Activated CD4-positive, alpha-beta T cell treated with anti-CD3 and anti-CD28 coated beads for 36 hours (primary cell): Measurements from ENCODE around the gene TMED1. TPM values are rescaled to one million over a fixed set of nuclear protein-coding genes. Genes with fewer than 3 reads are reported as not detected.
A peak's percentile ranks its signal among the peaks of the same experiment; 100 is the strongest.

Experiments
- ATAC-seq: fragments of 200-7000 bp; cut with Tn5 transposase; one replicate; pipeline ENCODE4 v1.10.0; 2021; ENCODE audit warnings: mild to moderate bottlenecking, moderate library complexity
- CTCF ChIA-PET: fragments of 350-600 bp; sonication (Branson Sonifier 250); formaldehyde crosslinking; loops from one replicate; lab custom pipeline; 2021; ENCODE audit warnings: antibody characterized with exemption; lab: Charles Lee
- POLR2A ChIA-PET: fragments of 350-600 bp; sonication (Branson Sonifier 250); formaldehyde crosslinking; loops from one replicate; lab custom pipeline; 2021; ENCODE audit warnings: antibody characterized with exemption, inconsistent platforms; lab: Charles Lee
- DNase-seq: peaks from one replicate; pipeline ENCODE4 v3.0.0-alpha.2; 2020
- H3K27ac Mint-ChIP-seq: one replicate; pipeline ENCODE4 v1.8.0; 2021; ENCODE audit warnings: mixed read lengths
- H3K27me3 Mint-ChIP-seq: one replicate; pipeline ENCODE4 v1.8.0; 2021; ENCODE audit warnings: mixed read lengths
- H3K36me3 Mint-ChIP-seq: one replicate; pipeline ENCODE4 v1.8.0; 2021; ENCODE audit warnings: low read depth, mixed read lengths
- H3K4me1 Mint-ChIP-seq: one replicate; pipeline ENCODE4 v1.8.0; 2021; ENCODE audit warnings: mixed read lengths
- H3K4me3 Mint-ChIP-seq: one replicate; pipeline ENCODE4 v1.8.0; 2021; ENCODE audit warnings: mild to moderate bottlenecking, moderate library complexity, mixed read lengths
- H3K9me3 Mint-ChIP-seq: one replicate; pipeline ENCODE4 v1.8.0; 2021; ENCODE audit warnings: low read depth, mixed read lengths
- intact Hi-C, 2 experiments: fragments of 100-400 bp; cut with DNase I in 1 of 2; cut with micrococcal nuclease in 1 of 2; formaldehyde crosslinking; loops; one replicate each; pipeline versions ENCODE4 v1.14.2 to v1.15.1; 2022 to 2024; cut with DNase I, micrococcal nuclease
- total RNA-seq, 2 experiments: library from RNA; stranded (reverse); gene quantifications; one replicate each; pipeline ENCODE4 v1.2.3, GENCODE V29; 2021

TMED1 gene
- total RNA-seq, 2 experiments from 2014 or later, result 8.7 to 15.3 TPM

DNA sequence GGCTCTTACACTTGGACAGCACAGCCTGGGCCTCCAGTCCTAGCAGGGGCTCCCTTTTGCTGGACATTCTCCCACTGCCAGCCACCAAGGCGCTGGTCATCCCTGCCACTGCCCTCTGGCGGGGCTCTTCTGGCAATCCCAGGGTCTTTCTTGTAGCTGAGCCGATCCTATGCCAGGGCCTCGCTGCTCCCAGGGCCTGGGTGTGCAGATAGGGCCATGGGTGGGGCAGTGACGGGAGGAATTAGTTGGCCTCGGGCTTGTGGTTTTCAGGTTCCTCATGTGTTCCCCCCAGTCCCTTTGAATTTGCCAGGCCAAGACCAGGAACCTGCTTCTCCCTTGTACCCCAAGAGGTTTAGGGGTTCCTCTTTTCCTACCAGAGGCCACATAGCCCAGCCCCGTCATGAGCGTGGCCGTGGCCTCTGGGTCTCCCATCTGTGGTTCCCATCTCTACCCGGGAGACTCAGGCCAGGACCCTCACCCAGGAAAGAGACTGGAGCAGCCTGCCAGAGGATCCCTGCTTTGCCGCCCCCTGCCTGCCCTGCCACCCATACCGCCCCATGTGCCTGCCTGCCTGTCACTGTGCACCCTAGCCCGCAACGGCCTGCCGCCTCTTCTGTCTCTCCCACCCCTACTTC, 26.2 kb downstream of the TMED1 start:
- H3K4me3 Mint-ChIP-seq, result no peak overlapping the region
- peaks cover 33% of the 10 kb centered on the region for H3K36me3 Mint-ChIP-seq
- peak overlapping the region; percentile 60 for H3K27ac Mint-ChIP-seq
- ATAC-seq (no peak), DNase-seq (no peak)
- H3K4me1 Mint-ChIP-seq, result peaks cover 29% of the 10 kb centered on the region
- no peaks in the 10 kb centered on the region for H3K27me3 Mint-ChIP-seq
- H3K9me3 Mint-ChIP-seq, result no peaks in the 10 kb centered on the region
- intact Hi-C loops, result loop anchor here in 1 of 2 experiments (1.0 kb wide), 1 partner anchor 12 kb away; no protein-coding TSS in a partner anchor
- ChIA-PET POLR2A (interaction anchor here (0.6 kb wide), 2 partner anchors 10 to 810 kb away, joined by 3 to 5 read pairs; no protein-coding TSS in a partner anchor), CTCF (no interaction called here)

- H3K4me1 Mint-ChIP-seq, result peaks cover 29% of the 10 kb centered on the region
- intact Hi-C loops, result loop anchor here in 1 of 2 experiments (1.0 kb wide), 1 partner anchor 12 kb away; no protein-coding TSS in a partner anchor
- ChIA-PET CTCF (no interaction called here), POLR2A (no interaction called here)
- peak overlapping the region; percentile 74 for H3K27ac Mint-ChIP-seq
- no peaks in the 10 kb centered on the region for H3K27me3 Mint-ChIP-seq
- H3K9me3 Mint-ChIP-seq, result no peaks in the 10 kb centered on the region
- DNase-seq (peak; percentile 64), ATAC-seq (peak; percentile 73)
- H3K36me3 Mint-ChIP-seq, result peaks cover 33% of the 10 kb centered on the region
- no peak overlapping the region for H3K4me3 Mint-ChIP-seq
Measured at GRCh38 chr19:10808937-10809649, 26.9 kb downstream of the TMED1 start.

GRCh38 chr19:10805758-10806247, 30.2 kb downstream of the TMED1 start:
- intact Hi-C loops, result no loop called here
- ChIA-PET CTCF (interaction anchor here (1.1 kb wide), 1 partner anchor 9 kb away, joined by 6 read pairs; no protein-coding TSS in a partner anchor), POLR2A (no interaction called here)
- ATAC-seq (no peak), DNase-seq (no peak)
- no peak overlapping the region for H3K4me3 Mint-ChIP-seq
- peaks cover 38% of the 10 kb centered on the region for H3K36me3 Mint-ChIP-seq
- H3K27ac Mint-ChIP-seq, result peak overlapping the region; percentile 37
- peaks cover 16% of the 10 kb centered on the region for H3K4me1 Mint-ChIP-seq
- no peaks in the 10 kb centered on the region for H3K9me3 Mint-ChIP-seq
- no peaks in the 10 kb centered on the region for H3K27me3 Mint-ChIP-seq

DNA sequence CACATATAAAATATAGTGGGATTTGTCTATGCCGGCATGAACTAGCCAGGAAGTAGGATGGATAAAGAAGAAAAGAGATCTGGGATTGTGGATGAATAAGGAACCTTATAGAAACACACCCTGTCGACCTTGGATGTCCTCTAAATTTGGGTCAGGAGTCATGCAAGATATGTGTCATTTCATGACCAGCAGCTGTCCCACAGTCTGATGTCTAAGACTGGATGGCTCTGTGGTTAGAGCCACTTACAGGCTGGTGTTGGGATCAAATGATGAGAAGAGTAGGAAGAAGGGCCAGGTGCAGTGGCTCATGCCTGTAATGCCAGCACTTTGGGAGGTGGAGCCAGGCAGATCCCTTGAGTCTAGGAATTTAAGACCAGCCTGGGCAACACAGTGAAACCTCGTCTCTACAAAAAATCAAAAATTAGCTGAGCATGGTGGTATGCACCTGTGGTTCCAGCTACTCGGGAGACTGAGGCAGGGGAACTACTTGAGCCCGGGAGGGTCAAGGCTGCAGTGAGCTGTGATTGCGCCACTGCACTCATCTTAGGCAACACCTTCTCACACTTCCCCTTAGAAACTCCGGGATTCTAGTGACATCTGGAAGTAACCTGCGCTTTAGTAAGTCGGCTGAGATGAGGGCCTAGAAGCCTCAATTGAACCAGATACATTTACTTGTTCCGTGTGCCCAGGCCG, 30.8 kb downstream of the TMED1 start:
- CTCF ChIA-PET, result no interaction called here
- intact Hi-C loops, result no loop called here
- peaks cover 38% of the 10 kb centered on the region for H3K36me3 Mint-ChIP-seq

DNA sequence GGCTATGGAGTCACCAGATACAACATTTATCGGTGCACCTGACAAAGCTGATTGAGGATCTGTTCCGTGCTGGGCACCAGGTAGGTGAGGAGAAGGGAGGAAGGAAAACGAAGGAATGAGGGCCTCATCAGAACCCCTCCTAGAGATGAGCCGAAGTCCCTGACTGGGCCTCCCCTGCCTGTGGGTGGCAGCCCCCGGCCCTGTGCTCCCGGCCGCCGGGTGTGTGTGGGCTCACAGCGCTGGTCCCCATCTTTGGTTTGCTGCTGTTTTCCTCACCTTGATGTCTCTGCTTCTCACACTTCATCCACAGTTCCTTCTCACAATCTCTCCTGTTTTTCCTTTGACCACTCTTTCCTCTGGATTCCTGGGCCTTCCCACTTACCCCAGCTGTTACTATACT, 32.8 kb downstream of the TMED1 start:
- DNase-seq (no peak), ATAC-seq (no peak)
- no peaks in the 10 kb centered on the region for H3K9me3 Mint-ChIP-seq
- no peaks in the 10 kb centered on the region for H3K27me3 Mint-ChIP-seq
- intact Hi-C loops, result no loop called here
- H3K4me3 Mint-ChIP-seq, result no peak overlapping the region
- ChIA-PET POLR2A (no interaction called here), CTCF (interaction anchor here (1.5 kb wide), 1 partner anchor 86 kb away, joined by 4 read pairs; the partner anchor contains the start of gene DNM2)
- peaks cover 23% of the 10 kb centered on the region for H3K4me1 Mint-ChIP-seq
- H3K27ac Mint-ChIP-seq, result peak overlapping the region; percentile 63
- H3K36me3 Mint-ChIP-seq, result peaks cover 37% of the 10 kb centered on the region

More for the DNA sequence above, 30.8 kb downstream of the TMED1 start:
- ATAC-seq (no peak), DNase-seq (no peak)
- H3K4me3 Mint-ChIP-seq, result no peak overlapping the region
- POLR2A ChIA-PET, result no interaction called here
- H3K4me1 Mint-ChIP-seq, result peaks cover 19% of the 10 kb centered on the region
- no peaks in the 10 kb centered on the region for H3K9me3 Mint-ChIP-seq
- H3K27me3 Mint-ChIP-seq, result no peaks in the 10 kb centered on the region
- H3K27ac Mint-ChIP-seq, result peak overlapping the region; percentile 58

DNA sequence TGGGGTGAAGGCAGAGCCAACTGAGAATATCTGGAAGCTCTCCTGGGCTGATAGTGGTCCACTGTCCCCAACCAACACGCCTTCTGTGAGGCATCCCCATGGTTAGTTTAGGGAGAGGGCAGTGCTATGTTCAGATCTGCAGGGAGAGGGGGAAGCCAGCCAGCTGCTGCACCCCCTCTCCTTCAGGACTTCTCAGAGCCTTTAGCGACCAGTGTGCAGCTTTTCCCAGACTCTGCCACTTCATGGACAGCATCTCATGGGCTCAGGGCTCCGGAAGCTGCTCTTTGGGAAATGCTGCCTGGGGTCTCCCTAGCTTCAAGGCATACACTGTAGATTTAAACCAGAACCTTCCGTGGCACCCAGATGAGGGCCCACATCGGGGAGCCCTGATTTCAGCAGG, 33.5 kb downstream of the TMED1 start:
- Mint-ChIP-seq H3K27me3 (no peaks in the 10 kb centered on the region), H3K4me3 (no peak overlapping the region), H3K9me3 (no peaks in the 10 kb centered on the region), H3K36me3 (peaks cover 39% of the 10 kb centered on the region), H3K4me1 (peaks cover 27% of the 10 kb centered on the region), H3K27ac (peak overlapping the region; percentile 19)
- intact Hi-C loops, result no loop called here
- no peak for DNase-seq
- POLR2A ChIA-PET, result no interaction called here
- no peak for ATAC-seq
- CTCF ChIA-PET, result no interaction called here

DNA sequence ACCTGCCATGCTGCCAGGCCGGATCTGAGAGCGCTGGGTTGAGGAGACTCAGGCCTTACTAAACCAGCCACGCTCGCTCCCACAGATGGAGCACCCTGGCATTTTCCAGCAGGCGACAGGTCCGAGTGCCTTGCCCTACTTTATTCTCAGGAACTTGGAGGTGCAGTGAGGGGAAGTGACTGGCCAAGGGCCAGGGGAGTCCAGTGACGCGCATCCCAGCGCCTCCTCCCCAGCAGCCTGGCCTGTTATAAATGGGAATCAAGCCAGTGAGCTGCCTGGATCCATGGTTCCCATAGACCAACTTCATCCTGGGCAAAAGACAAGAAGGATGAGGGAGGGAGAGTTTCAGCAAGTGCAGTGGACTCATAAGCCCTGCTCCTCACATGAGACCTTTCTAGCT, 35.5 kb downstream of the TMED1 start:
- Mint-ChIP-seq H3K9me3 (no peaks in the 10 kb centered on the region), H3K36me3 (peaks cover 41% of the 10 kb centered on the region), H3K27me3 (no peaks in the 10 kb centered on the region), H3K4me3 (no peak overlapping the region), H3K27ac (peak overlapping the region; percentile 83), H3K4me1 (peaks cover 36% of the 10 kb centered on the region)
- ATAC-seq (no peak), DNase-seq (no peak)
- intact Hi-C loops, result loop anchor here in 1 of 2 experiments (2.0 kb wide), 1 partner anchor 28 kb away; no protein-coding TSS in a partner anchor
- ChIA-PET CTCF (interaction anchor here (1.1 kb wide), 1 partner anchor 54 kb away, joined by 3 read pairs; no protein-coding TSS in a partner anchor), POLR2A (interaction anchor here (0.6 to 0.8 kb wide), 2 partner anchors 10 to 389 kb away, joined by 3 read pairs; no protein-coding TSS in a partner anchor)

DNA sequence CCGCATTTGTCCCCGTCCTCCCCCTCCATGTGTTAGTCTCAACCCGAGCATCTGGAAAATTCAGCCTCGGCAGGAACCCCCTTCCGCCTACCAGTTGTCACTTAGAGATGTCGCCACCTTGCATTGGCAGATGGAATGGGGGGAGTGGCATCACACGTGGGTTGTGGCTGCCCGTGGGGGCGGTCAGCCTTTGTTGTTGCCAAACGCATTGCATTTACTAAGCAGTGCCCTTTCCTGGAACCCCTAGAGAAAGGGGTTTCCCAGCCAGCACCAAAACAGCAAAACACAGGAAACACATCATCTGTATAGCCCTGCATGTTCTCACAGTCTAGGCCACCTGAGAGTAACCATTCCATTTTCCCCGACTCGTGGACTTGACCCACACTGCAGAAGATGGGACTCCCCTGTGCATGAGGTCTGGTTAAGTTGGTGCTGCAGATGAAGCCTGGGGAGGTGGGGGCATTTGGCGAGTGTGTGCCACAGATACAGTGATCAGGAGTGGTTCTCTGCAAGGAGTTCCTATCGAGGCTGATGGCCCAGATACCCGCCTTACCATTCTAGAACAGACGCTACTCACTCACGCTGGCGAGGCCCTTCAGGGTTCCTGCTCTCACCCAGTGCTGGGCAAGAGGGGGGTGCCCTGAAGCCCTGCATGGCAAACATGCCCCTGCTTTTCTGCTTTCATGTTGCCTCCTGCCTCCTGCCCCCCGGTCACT, 38.3 kb downstream of the TMED1 start:
- H3K27me3 Mint-ChIP-seq, result no peaks in the 10 kb centered on the region
- H3K4me1 Mint-ChIP-seq, result peaks cover 36% of the 10 kb centered on the region
- intact Hi-C loops, result loop anchor here (1.0 to 2.0 kb wide), 11 partner anchors 12 to 708 kb away; partner anchors contain the start of genes CARM1 (in 1 of the 2), CDKN2D (in 1 of the 2), ILF3 (in 1 of the 2) and TMED1 (in 1 of the 2)
- ATAC-seq (peak; percentile 94), DNase-seq (peak; percentile 95)
- peak overlapping the region; percentile 97 for H3K27ac Mint-ChIP-seq
- POLR2A ChIA-PET, result no interaction called here
- peak overlapping the region; percentile 68 for H3K4me3 Mint-ChIP-seq
- peaks cover 32% of the 10 kb centered on the region for H3K36me3 Mint-ChIP-seq
- no peaks in the 10 kb centered on the region for H3K9me3 Mint-ChIP-seq
- CTCF ChIA-PET, result no interaction called here

DNA sequence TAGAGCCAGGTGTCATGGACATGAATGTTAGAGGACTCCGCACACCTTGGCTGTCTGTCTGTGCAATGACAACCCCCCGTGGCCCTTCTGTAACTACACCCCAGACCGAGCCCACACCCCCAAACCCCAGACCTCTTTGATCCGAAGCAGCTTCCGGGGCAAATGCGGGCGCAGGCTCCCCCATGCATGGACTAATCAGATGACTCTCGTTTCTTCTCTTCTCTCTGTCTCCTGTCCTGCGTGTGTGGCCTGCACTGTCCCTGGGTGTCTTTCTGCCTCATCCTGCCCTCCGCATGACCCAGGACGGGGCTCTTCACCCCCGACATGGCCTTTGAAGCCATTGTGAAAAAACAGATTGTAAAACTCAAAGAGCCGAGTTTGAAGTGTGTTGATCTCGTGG, 38.9 kb downstream of the TMED1 start:
- ATAC-seq, result peak; percentile 38
- CTCF ChIA-PET, result interaction anchor here (0.6 kb wide), 1 partner anchor 80 kb away, joined by 3 read pairs; no protein-coding TSS in a partner anchor
- no peak for DNase-seq
- H3K27me3 Mint-ChIP-seq, result no peaks in the 10 kb centered on the region
- H3K4me1 Mint-ChIP-seq, result peaks cover 36% of the 10 kb centered on the region
- no peaks in the 10 kb centered on the region for H3K9me3 Mint-ChIP-seq
- POLR2A ChIA-PET, result no interaction called here
- H3K4me3 Mint-ChIP-seq, result peak overlapping the region; percentile 68
- intact Hi-C loops, result loop anchor here (1.0 to 2.0 kb wide), 10 partner anchors 12 to 708 kb away; partner anchors contain the start of genes CARM1 (in 1 of the 2), CDKN2D (in 1 of the 2), ILF3 (in 1 of the 2) and TMED1 (in 1 of the 2)
- peaks cover 27% of the 10 kb centered on the region for H3K36me3 Mint-ChIP-seq
- H3K27ac Mint-ChIP-seq, result peak overlapping the region; percentile 97

- no peak for DNase-seq
- H3K27ac Mint-ChIP-seq, result peak overlapping the region; percentile 97
- POLR2A ChIA-PET, result no interaction called here
- ATAC-seq, result no peak
- intact Hi-C loops, result loop anchor here (1.0 to 2.0 kb wide), 10 partner anchors 13 to 709 kb away; partner anchors contain the start of genes CARM1 (in 1 of the 2), CDKN2D (in 1 of the 2), ILF3 (in 1 of the 2) and TMED1 (in 1 of the 2)
- H3K4me3 Mint-ChIP-seq, result peak overlapping the region; percentile 68
- H3K4me1 Mint-ChIP-seq, result peaks cover 36% of the 10 kb centered on the region
- no peaks in the 10 kb centered on the region for H3K27me3 Mint-ChIP-seq
- H3K36me3 Mint-ChIP-seq, result peaks cover 27% of the 10 kb centered on the region
- H3K9me3 Mint-ChIP-seq, result no peaks in the 10 kb centered on the region
- CTCF ChIA-PET, result interaction anchor here (0.5 to 1.1 kb wide), 4 partner anchors 10 to 384 kb away, joined by 3 to 6 read pairs (median 3); no protein-coding TSS in a partner anchor
Measured at GRCh38 chr19:10796653-10797052, 39.4 kb downstream of the TMED1 start.
